ENCODE results near the gene GPR39. TPM values are rescaled to one million over a fixed set of nuclear protein-coding genes. Genes with fewer than 3 reads are reported as not detected.

GPR39 gene
- total RNA-seq, 2 experiments from 2014 or later: not detected

- ChIA-PET POLR2A (no interaction called here), CTCF (no interaction called here)
- peaks cover 21% of the 10 kb centered on the region for H3K27me3 Mint-ChIP-seq
- H3K9me3 Mint-ChIP-seq: no peaks in the 10 kb centered on the region
- DNase-seq: no peak
- no peak overlapping the region for H3K4me3 Mint-ChIP-seq
- no peak overlapping the region for H3K27ac Mint-ChIP-seq
- peaks cover 3% of the 10 kb centered on the region for H3K36me3 Mint-ChIP-seq (ENCODE audit: low read depth)
- no peaks in the 10 kb centered on the region for H3K4me1 Mint-ChIP-seq
Observed at GRCh38 chr2:132668987-132669907, 252.6 kb downstream of the GPR39 start.

- no peak within 1 kb of the TSS for H3K27ac Mint-ChIP-seq
- H3K4me3 Mint-ChIP-seq: no peak within 1 kb of the TSS
- peaks cover 21% of the 10 kb centered on the region for H3K27me3 Mint-ChIP-seq
- H3K9me3 Mint-ChIP-seq: no peaks in the 10 kb centered on the region
- H3K36me3 Mint-ChIP-seq (ENCODE audit: low read depth): peaks cover 3% of the 10 kb centered on the region
- no peak for DNase-seq
- CTCF ChIA-PET: no interaction called here
- no peaks in the 10 kb centered on the region for H3K4me1 Mint-ChIP-seq
- POLR2A ChIA-PET: no interaction called here
Observed at GRCh38 chr2:132669908-132670495, 253.4 kb downstream of the GPR39 start, which contains the start of gene LYPD1. LYPD1 (minus strand) TSS chr2:132670205; CDS start chr2:132669932, 273 bp downstream.

- H3K27ac Mint-ChIP-seq: no peak overlapping the region
- H3K9me3 Mint-ChIP-seq: no peaks in the 10 kb centered on the region
- DNase-seq: no peak
- ChIA-PET POLR2A (no interaction called here), CTCF (no interaction called here)
- H3K4me1 Mint-ChIP-seq: no peaks in the 10 kb centered on the region
- peaks cover 21% of the 10 kb centered on the region for H3K27me3 Mint-ChIP-seq
- H3K36me3 Mint-ChIP-seq (ENCODE audit: low read depth): peaks cover 3% of the 10 kb centered on the region
- no peak overlapping the region for H3K4me3 Mint-ChIP-seq
Observed at GRCh38 chr2:132670496-132671150, 254.0 kb downstream of the GPR39 start.

GRCh38 chr2:132671151-132671835 is 254.7 kb downstream of the GPR39 start:
- no peak overlapping the region for H3K27ac Mint-ChIP-seq
- H3K36me3 Mint-ChIP-seq (ENCODE audit: low read depth): peaks cover 3% of the 10 kb centered on the region
- H3K4me3 Mint-ChIP-seq: no peak overlapping the region

GRCh38 chr2:132676999-132677398 is 260.4 kb downstream of the GPR39 start:
- Mint-ChIP-seq H3K9me3 (no peaks in the 10 kb centered on the region), H3K27ac (no peak overlapping the region), H3K4me1 (no peaks in the 10 kb centered on the region), H3K4me3 (no peak overlapping the region), H3K36me3 (ENCODE audit: low read depth) (no peaks in the 10 kb centered on the region), H3K27me3 (peaks cover 2% of the 10 kb centered on the region)
- no peak for DNase-seq
- CTCF ChIA-PET: no interaction called here
- POLR2A ChIA-PET: no interaction called here

More at GRCh38 chr2:132671151-132671835, 254.7 kb downstream of the GPR39 start:
- H3K9me3 Mint-ChIP-seq: no peaks in the 10 kb centered on the region
- ChIA-PET CTCF (no interaction called here), POLR2A (no interaction called here)
- H3K27me3 Mint-ChIP-seq: peaks cover 21% of the 10 kb centered on the region
- no peaks in the 10 kb centered on the region for H3K4me1 Mint-ChIP-seq
- DNase-seq: no peak

- CTCF ChIA-PET: no interaction called here
- Mint-ChIP-seq H3K27ac (no peak overlapping the region), H3K9me3 (no peaks in the 10 kb centered on the region), H3K4me1 (no peaks in the 10 kb centered on the region), H3K36me3 (ENCODE audit: low read depth) (no peaks in the 10 kb centered on the region), H3K4me3 (no peak overlapping the region), H3K27me3 (peaks cover 2% of the 10 kb centered on the region)
- DNase-seq: no peak
- POLR2A ChIA-PET: no interaction called here
Observed at GRCh38 chr2:132677661-132678060, 261.1 kb downstream of the GPR39 start.

- H3K27me3 Mint-ChIP-seq: no peaks in the 10 kb centered on the region
- H3K9me3 Mint-ChIP-seq: no peaks in the 10 kb centered on the region
- no peaks in the 10 kb centered on the region for H3K4me1 Mint-ChIP-seq
- ChIA-PET POLR2A (no interaction called here), CTCF (no interaction called here)
- no peak for DNase-seq
- H3K27ac Mint-ChIP-seq: no peak overlapping the region
- H3K36me3 Mint-ChIP-seq (ENCODE audit: low read depth): no peaks in the 10 kb centered on the region
- H3K4me3 Mint-ChIP-seq: no peak overlapping the region
Observed at GRCh38 chr2:132678483-132678882, 261.9 kb downstream of the GPR39 start.

GRCh38 chr2:132680544-132680943 is 263.9 kb downstream of the GPR39 start:
- POLR2A ChIA-PET: no interaction called here
- H3K36me3 Mint-ChIP-seq (ENCODE audit: low read depth): no peaks in the 10 kb centered on the region
- no peaks in the 10 kb centered on the region for H3K9me3 Mint-ChIP-seq
- no peaks in the 10 kb centered on the region for H3K4me1 Mint-ChIP-seq
- H3K27me3 Mint-ChIP-seq: no peaks in the 10 kb centered on the region
- no peak overlapping the region for H3K27ac Mint-ChIP-seq
- H3K4me3 Mint-ChIP-seq: no peak overlapping the region
- CTCF ChIA-PET: no interaction called here
- DNase-seq: no peak

GRCh38 chr2:132681766-132682165 is 265.2 kb downstream of the GPR39 start:
- no peak overlapping the region for H3K27ac Mint-ChIP-seq
- POLR2A ChIA-PET: no interaction called here
- no peak overlapping the region for H3K4me3 Mint-ChIP-seq

GRCh38 chr2:132690664-132691303 is 274.2 kb downstream of the GPR39 start:
- ChIA-PET CTCF (no interaction called here), POLR2A (no interaction called here)

More at GRCh38 chr2:132681766-132682165, 265.2 kb downstream of the GPR39 start:
- Mint-ChIP-seq H3K4me1 (no peaks in the 10 kb centered on the region), H3K9me3 (no peaks in the 10 kb centered on the region), H3K36me3 (ENCODE audit: low read depth) (no peaks in the 10 kb centered on the region), H3K27me3 (no peaks in the 10 kb centered on the region)
- CTCF ChIA-PET: no interaction called here
- DNase-seq: no peak

GRCh38 chr2:132691556-132691955 is 275.0 kb downstream of the GPR39 start:
- Mint-ChIP-seq H3K36me3 (ENCODE audit: low read depth) (no peaks in the 10 kb centered on the region), H3K4me1 (no peaks in the 10 kb centered on the region), H3K9me3 (no peaks in the 10 kb centered on the region), H3K27me3 (no peaks in the 10 kb centered on the region), H3K27ac (no peak overlapping the region), H3K4me3 (no peak overlapping the region)
- CTCF ChIA-PET: no interaction called here
- no peak for DNase-seq
- POLR2A ChIA-PET: no interaction called here

More at GRCh38 chr2:132690664-132691303, 274.2 kb downstream of the GPR39 start:
- no peaks in the 10 kb centered on the region for H3K4me1 Mint-ChIP-seq
- no peaks in the 10 kb centered on the region for H3K9me3 Mint-ChIP-seq
- no peak for DNase-seq
- no peak overlapping the region for H3K27ac Mint-ChIP-seq
- no peak overlapping the region for H3K4me3 Mint-ChIP-seq
- H3K27me3 Mint-ChIP-seq: no peaks in the 10 kb centered on the region
- H3K36me3 Mint-ChIP-seq (ENCODE audit: low read depth): no peaks in the 10 kb centered on the region

GRCh38 chr2:132692816-132693215 is 276.2 kb downstream of the GPR39 start:
- H3K9me3 Mint-ChIP-seq: no peaks in the 10 kb centered on the region
- H3K36me3 Mint-ChIP-seq (ENCODE audit: low read depth): no peaks in the 10 kb centered on the region
- DNase-seq: no peak
- H3K27ac Mint-ChIP-seq: no peak overlapping the region
- H3K4me1 Mint-ChIP-seq: no peaks in the 10 kb centered on the region
- ChIA-PET CTCF (no interaction called here), POLR2A (no interaction called here)
- H3K4me3 Mint-ChIP-seq: no peak overlapping the region
- H3K27me3 Mint-ChIP-seq: no peaks in the 10 kb centered on the region

Data from activated CD4-positive, alpha-beta memory T cell treated with anti-CD3 and anti-CD28 coated beads, Interleukin-2, amount 10 ng/mL, durations not matched to agents 7 days and 5 days (primary cell).